ENCODE measurements around the gene DCAKD.

DCAKD gene, protein sequence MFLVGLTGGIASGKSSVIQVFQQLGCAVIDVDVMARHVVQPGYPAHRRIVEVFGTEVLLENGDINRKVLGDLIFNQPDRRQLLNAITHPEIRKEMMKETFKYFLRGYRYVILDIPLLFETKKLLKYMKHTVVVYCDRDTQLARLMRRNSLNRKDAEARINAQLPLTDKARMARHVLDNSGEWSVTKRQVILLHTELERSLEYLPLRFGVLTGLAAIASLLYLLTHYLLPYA

DNA sequence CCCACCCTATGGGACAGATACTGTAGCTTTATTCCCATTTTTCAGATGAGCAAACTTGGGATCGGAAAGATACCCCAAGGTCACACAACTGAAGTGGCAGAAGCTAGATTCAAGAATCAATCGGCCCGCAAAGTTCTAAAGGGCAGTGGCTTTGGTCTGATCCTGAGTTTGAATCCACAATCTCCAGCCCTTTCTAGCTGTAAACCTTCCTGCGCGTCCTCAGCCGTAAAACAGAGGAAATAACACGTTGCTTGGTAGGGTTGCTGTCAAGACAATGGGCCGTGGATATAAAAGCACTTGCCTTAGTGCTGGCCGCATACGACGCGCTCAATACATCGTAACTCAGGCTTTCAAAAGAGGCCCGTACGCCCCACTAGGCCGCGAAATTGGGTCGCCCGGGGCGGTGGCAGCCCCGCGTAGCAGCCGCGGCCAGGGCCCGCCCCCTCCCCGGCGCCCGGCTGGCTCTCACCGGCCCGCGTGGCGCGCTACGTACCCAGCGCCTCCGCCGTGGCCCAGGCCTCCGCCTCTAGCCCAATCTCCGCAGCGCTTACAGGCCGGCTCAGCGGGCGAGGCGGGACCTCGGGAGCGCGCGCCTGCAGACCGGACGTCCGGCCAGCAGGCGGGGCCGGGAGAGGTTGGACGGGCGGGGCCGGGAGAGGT lies at the start of gene DCAKD:
Gene DCAKD, minus strand, starts transcription at position 573 of the 660 bp plus-strand sequence. CDS start 16,747 bp downstream, outside the sequence.
- in situ Hi-C loops (cut with MboI; ENCODE audit: low sequenced_read_pairs): no loop called here

GRCh38 chr17:45098869-45099616 lies 47.6 kb upstream of the DCAKD start:
- in situ Hi-C loops (cut with MboI; ENCODE audit: low sequenced_read_pairs): no loop called here

- in situ Hi-C loops (cut with MboI; ENCODE audit: low sequenced_read_pairs): no loop called here
Measured at GRCh38 chr17:45098081-45098868, 46.8 kb upstream of the DCAKD start.

DNA sequence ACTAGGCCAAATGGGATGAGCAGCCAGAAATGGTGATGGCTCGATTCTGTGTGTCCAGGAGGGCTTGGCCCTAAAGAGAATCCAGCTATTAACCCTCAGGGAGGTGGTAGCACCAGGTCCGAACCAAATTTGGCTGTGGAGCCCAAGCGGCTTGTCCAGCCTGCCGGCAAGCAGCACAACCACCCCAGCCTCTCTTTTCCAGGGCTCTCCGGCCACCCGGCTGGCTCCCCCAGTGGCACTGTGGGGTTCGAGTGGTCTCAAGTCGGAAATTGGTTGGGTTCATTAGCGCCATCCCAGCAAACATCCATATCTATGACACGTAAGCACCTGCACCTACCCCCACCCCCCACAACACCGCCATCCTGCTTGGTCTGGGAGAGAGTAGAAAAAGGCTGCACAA lies 45.5 kb upstream of the DCAKD start:
- in situ Hi-C loops (cut with MboI; ENCODE audit: low sequenced_read_pairs): no loop called here

- in situ Hi-C loops (cut with MboI; ENCODE audit: low sequenced_read_pairs): no loop called here
Measured at GRCh38 chr17:45096141-45096540, 44.7 kb upstream of the DCAKD start.

GRCh38 chr17:45093444-45094110 lies 42.1 kb upstream of the DCAKD start:
- in situ Hi-C loops (cut with MboI; ENCODE audit: low sequenced_read_pairs): no loop called here

DNA sequence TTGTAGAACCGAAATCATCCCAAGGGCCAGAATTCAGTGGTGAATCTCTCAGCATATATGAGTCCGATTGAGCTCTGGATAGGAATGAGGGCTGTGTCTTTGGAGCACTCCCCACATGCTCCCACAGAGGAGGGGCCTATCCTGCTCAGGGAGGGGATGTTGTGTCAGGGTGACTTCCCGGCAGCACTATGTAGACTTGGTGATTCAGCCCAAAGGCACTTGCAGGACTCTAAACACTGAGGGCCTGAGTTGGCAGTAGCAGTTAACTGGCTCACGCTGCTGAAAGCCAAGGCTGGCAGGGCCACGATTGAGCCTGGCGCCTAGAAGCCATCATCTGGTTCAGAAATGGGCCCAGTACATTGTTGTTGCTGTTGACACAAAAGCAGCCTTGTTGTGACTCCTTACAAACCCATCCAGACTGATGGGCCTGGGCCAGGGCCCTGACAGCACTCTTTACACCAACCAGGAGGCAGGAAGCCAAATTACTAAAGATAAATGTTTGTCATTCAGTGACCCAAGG lies 41.5 kb upstream of the DCAKD start:
- in situ Hi-C loops (cut with MboI; ENCODE audit: low sequenced_read_pairs): no loop called here

GRCh38 chr17:45091778-45092425 lies 40.5 kb upstream of the DCAKD start:
- in situ Hi-C loops (cut with MboI; ENCODE audit: low sequenced_read_pairs): no loop called here

GRCh38 chr17:45090711-45091110 lies 39.3 kb upstream of the DCAKD start:
- in situ Hi-C loops (cut with MboI; ENCODE audit: low sequenced_read_pairs): no loop called here

DNA sequence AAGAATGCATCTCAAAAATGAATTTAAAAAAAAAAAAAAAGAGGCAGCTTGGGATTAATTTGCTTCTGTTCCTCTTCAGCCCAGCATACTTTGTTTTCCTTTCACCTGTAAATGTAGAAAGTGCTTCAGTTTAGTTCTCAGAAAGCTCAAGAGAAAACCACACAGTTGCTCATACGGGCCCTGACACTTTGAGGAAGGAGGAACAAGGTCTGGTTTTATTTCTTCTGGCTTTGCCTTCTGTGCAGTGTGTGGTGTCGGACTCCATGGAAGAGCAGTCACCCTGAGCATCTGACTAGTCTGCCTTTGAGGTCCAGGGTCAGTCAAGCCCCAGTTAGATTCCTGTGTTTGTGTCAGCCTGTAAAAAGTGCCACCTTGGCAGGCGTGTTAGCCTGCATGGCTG lies 37.3 kb upstream of the DCAKD start:
- in situ Hi-C loops (cut with MboI; ENCODE audit: low sequenced_read_pairs): no loop called here

GRCh38 chr17:45087978-45088377 lies 36.5 kb upstream of the DCAKD start:
- in situ Hi-C loops (cut with MboI; ENCODE audit: low sequenced_read_pairs): no loop called here

GRCh38 chr17:45087504-45087975 lies 36.1 kb upstream of the DCAKD start:
- in situ Hi-C loops (cut with MboI; ENCODE audit: low sequenced_read_pairs): no loop called here

- in situ Hi-C loops (cut with MboI; ENCODE audit: low sequenced_read_pairs): no loop called here
Measured at GRCh38 chr17:45086865-45087503, 35.6 kb upstream of the DCAKD start.

DNA sequence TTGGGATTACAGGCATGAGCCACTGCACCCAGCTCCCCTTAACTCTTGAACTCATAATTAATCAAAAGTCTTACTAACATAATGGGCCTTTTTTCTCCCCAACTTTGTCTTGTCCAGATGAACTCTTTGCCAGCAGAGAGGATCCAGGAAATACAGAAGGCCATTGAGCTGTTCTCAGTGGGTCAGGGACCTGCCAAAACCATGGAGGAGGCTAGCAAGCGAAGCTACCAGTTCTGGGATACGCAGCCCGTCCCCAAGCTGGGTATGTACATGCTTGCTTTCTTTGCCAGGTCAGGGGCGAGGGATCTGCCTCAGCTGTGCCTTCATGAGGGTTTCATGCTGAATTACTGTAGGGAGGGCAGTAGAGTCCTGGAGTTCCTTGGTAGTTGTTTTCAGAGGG lies 35.0 kb upstream of the DCAKD start:
- in situ Hi-C loops (cut with MboI; ENCODE audit: low sequenced_read_pairs): no loop called here

DNA sequence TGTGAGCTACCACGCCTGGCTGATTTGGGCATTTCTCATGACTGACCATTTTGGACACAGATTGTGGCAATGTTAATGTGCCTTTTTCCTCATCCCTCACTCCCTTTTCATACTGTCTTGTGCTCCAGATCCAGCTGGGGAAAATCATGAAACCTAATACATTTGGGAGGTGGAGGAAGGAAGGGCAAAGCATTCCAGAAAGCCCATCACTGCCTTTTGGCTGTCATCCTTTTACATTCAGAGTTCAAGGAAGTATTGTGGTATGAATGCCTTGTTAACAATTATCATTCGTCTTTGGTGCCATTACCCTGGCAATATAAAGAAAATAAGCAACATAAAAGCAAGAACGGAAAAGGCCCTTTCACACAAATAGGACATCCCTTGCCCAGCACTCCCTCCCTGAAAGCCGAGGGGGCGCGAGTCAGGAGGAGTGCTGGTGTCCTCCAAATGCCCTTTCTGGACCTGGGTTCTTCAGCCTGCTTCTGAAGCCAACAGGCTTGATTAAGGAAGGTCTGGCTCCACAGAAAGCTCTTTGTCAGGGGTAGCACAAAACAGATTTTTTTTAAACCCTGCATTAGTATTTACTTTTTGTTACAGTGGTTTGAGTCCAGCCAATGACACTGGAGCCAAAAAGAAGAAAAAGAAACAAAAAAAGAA lies 29.7 kb upstream of the DCAKD start:
- in situ Hi-C loops (cut with MboI; ENCODE audit: low sequenced_read_pairs): no loop called here

- in situ Hi-C loops (cut with MboI; ENCODE audit: low sequenced_read_pairs): no loop called here
Measured at GRCh38 chr17:45077643-45078042, 26.2 kb upstream of the DCAKD start.

DNA sequence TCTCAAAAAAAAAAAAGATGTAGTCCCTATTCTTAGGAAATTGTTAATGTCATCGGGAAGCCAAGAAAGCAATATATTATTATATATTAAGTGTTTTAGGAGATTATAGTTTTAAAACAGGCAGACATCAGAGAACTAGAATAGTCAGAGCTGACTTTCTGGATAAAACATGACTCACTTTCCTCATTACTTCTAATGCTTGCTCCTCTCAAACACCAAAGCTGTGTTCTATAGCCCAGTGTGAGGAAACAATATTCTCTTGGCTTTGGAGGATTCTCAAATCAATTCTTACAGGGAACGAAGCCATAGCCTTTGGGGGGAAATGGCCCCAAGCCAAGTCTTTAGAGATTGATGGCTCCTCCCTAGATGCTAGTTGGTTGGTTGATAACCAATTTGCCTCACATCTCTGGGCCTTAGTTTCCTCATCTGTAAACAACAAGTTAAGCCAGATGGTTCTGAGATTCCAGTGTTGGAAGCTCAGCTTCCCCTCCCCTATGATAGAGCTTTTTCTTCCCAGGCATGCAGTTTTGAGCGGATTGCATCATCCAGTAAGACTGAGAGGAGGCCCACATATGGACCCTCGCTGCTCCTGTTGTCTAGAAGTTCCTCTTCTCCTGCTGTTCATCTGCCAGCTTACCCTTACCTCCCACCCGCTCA lies 22.1 kb upstream of the DCAKD start:
- in situ Hi-C loops (cut with MboI; ENCODE audit: low sequenced_read_pairs): no loop called here

GRCh38 chr17:45070809-45071208 lies 19.4 kb upstream of the DCAKD start:
- in situ Hi-C loops (cut with MboI; ENCODE audit: low sequenced_read_pairs): no loop called here
